HG03097 (cell line): ENCODE data around the gene GNAT3.

Experiments
- ATAC-seq: cut with Tn5 transposase; IDR thresholded peaks from one replicate; pipeline ENCODE4 v1.9.1; 2021; ENCODE audit not compliant: unreplicated experiment, low FRiP score

The GNAT3 gene

GRCh38 chr7:80511964-80512363, at the start of gene GNAT3:
Gene GNAT3, minus strand, starts transcription at chr7:80512064. Its CDS starts 138 bp downstream, at chr7:80511926.
- ATAC-seq = no peak

DNA sequence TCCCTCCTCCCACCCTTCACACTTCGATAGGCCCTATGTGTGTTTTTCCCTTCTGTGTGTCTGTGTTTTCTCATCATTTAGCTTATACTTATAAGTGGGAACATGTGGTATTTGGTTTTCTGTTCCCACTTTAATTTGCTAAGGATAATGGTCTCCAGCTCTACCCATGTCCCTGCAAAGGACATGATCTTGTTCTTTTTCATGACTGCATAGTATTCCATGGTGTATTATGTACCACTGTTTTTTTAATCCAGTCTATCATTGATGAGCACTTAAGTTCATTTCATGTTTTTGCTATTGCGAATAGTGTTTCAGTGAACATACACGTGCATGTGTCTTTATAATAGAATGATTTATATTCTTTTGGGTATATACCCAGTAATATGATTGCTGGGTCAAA, 46.3 kb upstream of the GNAT3 start:
- no peak for ATAC-seq

DNA sequence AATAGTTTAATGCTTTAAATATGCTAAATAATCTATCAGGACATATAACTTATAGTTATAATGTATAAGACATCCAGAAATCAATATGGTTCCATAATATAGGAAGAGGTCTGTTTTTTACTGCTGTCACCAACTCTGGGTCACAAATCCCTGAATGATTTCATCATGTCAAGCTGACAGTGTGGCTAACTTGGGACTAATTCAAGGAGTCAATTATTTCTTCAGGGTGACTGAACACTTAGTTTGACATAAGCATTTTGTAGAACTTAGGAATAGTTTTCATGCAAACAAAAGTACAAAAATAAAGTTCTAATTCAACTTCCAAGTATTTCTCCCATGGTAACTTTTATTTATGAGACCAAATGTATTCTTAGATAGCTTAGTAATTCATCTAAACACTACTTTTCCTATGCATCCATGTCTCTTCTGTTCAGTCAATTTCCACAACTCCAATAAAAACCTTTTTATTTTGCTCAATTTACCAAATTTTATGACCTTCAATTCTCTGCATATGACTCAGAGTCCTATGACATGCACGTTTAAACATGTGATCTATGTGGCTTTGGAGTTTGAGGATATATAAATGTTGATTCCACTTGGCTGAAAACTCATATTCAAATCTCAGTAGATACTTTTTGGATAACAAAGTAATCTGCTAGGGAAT, 40.3 kb upstream of the GNAT3 start:
- ATAC-seq = no peak

- no peak for ATAC-seq
Measured at GRCh38 chr7:80550005-80550404, 38.1 kb upstream of the GNAT3 start.

- no peak for ATAC-seq
Measured at GRCh38 chr7:80548840-80549530, 37.1 kb upstream of the GNAT3 start.

GRCh38 chr7:80542398-80542797, 30.5 kb upstream of the GNAT3 start:
- ATAC-seq = no peak

GRCh38 chr7:80540836-80541235, 29.0 kb upstream of the GNAT3 start:
- ATAC-seq = no peak

DNA sequence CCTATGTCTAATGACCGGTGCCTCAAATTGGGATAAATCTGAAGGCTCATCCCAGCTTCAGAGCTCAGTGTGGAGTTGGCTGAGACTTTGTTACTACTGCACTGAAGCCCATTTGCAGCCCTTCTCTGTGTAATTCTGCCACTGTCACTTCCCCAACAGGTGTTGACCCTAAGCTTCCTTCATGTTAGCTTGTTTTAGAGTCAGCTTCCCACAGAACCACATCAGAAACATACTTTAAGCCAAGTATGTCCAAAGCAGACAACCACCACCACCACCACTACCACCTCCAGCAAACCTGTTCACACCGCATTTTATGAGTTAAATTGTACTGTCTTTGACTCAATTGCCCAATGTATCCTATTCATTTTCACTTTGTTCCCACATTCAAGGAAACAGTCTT, 25.2 kb upstream of the GNAT3 start:
- ATAC-seq = no peak

GRCh38 chr7:80536426-80536825, 24.6 kb upstream of the GNAT3 start:
- no peak for ATAC-seq

DNA sequence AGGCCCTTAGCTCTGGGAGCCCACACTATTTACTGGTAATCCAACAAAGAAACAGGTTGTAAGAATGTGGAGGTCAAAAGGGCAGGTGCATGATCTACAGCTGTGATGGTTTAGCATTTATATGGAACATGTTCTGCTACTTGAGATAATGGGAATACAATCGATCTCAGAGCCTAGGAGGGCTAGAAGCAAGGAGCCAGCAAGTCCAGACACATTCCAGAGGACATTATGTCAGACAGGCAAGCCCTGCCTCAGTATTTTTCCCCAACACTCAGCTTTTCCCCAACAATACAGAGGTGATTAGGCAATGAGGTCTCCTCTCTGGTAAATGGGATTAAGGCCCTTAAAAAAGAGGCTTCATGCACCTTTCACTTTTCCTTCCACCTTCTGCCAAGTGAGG, 21.4 kb upstream of the GNAT3 start:
- ATAC-seq = no peak

- no peak for ATAC-seq
Measured at GRCh38 chr7:80532153-80532552, 20.3 kb upstream of the GNAT3 start.

DNA sequence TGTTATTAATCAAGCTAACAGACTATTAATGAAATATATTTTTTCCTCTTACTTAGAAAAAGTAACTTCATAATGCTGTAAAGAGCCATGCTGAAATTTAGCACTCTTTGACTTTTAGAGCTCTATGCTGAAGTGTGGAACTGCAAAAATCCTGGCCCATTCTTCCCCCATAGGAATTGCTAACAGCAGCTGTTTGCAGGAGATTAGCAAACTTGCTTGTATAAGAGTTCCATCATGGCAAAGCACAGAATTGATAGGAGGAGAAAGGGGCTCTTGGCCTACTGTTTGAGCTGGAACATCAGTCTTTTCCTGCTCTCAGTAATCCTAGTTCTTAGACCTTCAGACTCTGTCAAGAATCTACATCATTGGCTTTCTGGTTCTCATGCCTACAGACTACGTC, 18.3 kb upstream of the GNAT3 start:
- no peak for ATAC-seq

GRCh38 chr7:80529362-80529761, 17.5 kb upstream of the GNAT3 start:
- ATAC-seq = no peak

DNA sequence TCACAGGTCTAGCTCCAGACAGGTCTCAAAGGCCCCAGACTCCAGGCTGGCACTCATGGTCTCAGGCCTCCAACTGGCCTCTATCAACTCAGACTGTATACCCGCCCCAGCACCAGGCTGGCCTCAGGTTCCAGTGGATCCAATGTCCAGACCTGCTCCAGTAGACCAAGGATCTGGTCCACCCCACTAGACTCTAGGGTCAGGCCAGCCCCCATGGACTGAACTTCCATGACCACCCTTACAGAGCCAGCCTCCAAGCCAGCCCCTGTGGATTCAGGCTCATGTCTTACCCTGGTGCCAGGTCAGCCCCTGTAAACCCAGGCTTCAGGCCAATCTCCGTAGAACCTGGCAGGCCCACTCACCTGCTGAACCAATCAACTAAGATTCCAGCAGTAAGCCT, 16.8 kb upstream of the GNAT3 start:
- no peak for ATAC-seq

- no peak for ATAC-seq
Measured at GRCh38 chr7:80526472-80526871, 14.6 kb upstream of the GNAT3 start.

DNA sequence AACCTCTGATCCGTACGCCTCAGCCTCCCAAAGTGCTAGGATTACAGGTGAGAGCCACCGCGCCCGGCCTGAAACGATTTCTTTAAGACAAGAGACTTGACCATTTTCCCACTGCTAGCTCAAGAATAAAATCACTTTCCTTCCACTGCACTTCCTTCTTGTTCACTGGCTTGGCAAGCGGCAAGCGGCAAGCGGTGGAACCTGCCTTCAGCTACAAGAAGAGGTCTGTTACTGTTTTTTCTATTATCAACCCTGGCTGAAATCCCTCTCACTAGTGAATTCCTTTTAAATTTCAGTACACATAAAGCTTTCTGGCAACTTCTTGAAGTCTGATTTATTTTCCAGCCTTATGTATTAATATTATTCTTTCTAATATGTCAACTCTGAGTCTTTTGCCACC, 12.8 kb upstream of the GNAT3 start:
- no peak for ATAC-seq

- no peak for ATAC-seq
Measured at GRCh38 chr7:80521809-80522208, 9.9 kb upstream of the GNAT3 start.

- no peak for ATAC-seq
Measured at GRCh38 chr7:80520199-80520598, 8.3 kb upstream of the GNAT3 start.

DNA sequence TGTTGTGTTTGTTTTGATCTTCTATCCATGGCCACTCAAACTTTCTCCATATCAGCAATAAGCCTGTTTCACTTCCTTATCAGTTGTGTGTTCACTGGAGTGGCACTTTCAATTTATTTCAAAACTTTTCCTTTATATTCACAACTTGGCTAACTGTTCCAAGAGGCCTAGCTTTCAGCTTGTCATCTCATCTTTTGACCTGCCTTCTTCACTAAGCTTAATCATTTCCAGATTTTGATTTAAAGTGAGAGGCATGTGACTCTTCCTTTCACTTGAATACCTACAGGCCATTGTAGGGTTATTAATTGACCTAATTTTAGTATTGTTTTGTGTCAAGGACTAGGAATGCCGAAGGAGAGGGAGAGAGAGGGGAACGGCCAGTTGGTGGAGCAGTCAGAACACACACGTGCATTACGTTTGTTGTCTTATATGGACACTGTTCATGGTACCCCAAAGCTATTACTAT, 5.5 kb upstream of the GNAT3 start:
- no peak for ATAC-seq

GRCh38 chr7:80515298-80515697, 3.4 kb upstream of the GNAT3 start:
- no peak for ATAC-seq

- ATAC-seq = no peak
Measured at GRCh38 chr7:80510021-80510420, 1.8 kb downstream of the GNAT3 start.

DNA sequence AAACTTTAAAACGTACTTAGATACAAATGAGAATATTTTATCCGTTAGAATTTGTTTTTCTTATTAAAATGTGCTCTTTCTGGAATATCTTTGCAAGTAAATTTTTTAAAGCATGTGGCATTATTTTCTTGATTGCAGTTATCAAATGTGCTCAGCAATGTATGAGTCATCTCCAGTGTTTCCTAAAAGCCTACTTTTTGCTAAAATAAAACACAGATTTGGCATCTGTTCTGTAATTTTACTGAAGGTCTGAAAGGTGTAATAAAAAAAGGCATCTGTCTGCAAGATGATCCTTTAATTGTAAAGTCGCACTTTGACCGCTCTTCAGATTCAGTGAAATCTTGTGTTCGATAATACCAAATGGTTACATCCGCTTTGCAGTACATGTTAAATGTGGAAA, 3.4 kb downstream of the GNAT3 start:
- no peak for ATAC-seq
